HPDE6-E6E7 (cell line): Measurements from ENCODE around the gene DSCAML1.

Experiments
- DNase-seq: peaks from one replicate; pipeline ENCODE4 v3.0.0; 2011; ENCODE audit warnings: missing footprints; ENCODE audit errors: extremely low spot score

DSCAML1 gene

DNA sequence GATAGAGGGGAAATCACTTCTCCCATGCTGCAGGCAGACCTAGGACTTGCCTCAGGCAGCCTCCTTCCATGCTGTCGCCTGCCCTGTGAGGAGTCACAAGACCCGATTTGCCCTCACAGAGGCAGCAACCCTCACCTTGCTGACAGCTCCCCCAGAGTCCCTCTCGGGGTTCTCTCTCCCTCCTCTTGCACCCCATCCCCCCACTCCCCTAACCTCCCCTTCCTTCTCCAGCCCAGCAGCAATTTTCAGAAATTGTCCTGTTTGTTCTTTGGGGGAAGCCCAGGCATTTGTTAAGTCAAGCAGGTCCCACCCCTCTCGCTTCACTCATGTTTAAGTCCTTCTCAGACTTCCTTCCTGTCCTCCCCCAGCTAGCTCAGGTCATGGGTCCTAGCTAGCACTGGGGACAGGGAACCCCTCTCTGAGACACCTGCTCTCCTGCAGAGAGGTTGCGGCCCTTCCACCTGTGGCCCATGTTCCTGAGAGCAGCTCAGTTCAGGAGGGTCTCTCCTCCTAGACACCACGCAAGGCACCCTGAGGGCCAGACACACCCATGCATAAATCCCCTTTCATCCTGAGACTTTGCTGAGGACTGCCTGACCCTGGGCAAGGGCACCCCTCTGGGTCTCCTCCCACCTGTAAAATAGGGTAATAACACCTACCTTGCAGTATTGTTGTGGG lies 33.8 kb upstream of the DSCAML1 start:
- DNase-seq = no peak

- DNase-seq = no peak
These were observed 33.1 kb upstream of the DSCAML1 start for GRCh38 chr11:117830072-117830471.

DNA sequence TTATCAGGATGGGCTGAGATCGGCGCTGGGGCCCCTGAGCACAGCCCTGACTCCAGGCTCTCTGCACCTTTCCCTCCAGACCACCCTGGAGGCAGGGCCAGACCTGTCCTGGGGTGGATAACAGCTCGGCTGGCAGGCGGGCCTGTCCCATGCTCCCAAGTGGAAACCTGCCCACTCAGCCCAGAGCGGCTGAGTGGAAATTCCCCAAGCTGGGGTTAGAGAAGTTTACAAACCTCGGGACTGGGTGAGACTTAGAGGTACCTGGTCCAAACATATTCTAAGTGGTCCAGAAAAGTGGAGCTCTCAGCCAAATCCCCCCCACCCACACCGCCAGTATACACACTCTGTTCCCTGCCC lies 32.3 kb upstream of the DSCAML1 start:
- no peak for DNase-seq

GRCh38 chr11:117828611-117829368 lies 31.8 kb upstream of the DSCAML1 start:
- DNase-seq = peak; percentile 86

GRCh38 chr11:117827521-117828511 lies 30.8 kb upstream of the DSCAML1 start:
- DNase-seq = no peak

DNA sequence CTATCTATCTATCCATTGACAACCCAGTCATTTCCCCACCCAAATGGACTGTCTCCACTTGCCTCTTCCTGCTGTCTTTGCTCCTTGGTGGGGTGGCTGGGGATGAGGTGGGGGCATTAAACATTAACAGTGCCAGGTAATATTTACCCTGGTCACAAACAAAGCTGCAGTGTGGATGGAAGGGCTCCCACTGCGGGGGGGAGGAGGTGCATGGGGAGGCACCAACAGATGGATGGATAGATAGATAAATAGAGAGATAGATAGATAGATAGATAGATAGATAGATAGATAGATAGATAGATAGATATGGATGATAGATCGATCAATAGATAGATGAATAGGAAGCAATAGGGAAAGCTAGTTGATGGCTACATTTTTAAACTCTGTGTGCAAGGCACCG lies 29.8 kb upstream of the DSCAML1 start:
- no peak for DNase-seq

- no peak for DNase-seq
These were observed 29.2 kb upstream of the DSCAML1 start for GRCh38 chr11:117826190-117826570.

DNA sequence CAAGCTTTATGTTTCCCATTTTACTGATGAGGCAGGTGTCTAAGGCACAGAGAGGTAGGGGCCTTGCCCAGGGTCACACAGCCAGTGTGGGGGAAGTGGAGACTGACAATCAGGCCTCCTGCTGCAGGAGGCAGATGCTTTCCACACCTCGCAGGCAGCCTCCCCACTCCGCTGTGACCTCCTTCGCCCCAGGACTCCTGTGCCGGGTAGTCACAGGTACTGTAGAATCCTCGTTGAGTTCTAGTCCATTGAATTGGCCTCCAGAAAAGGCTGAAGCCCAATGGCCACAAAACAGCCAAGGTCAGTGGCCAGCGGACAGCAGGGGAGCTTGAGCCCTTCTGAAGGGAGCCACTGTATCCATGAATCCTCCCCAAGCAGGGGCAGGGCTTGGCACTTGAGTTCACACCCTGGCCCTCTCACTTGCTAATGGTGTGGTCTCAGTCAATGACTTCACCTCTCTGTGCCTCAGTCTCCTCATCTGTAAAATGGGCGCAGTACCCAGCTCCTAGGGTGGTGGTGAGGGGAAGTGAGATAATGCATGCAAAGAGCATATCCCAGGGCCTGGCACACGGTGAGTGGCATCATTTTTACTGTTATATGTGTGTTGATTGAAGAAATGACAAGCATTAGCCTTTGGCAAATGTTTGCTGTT lies 28.6 kb upstream of the DSCAML1 start:
- DNase-seq = no peak

DNA sequence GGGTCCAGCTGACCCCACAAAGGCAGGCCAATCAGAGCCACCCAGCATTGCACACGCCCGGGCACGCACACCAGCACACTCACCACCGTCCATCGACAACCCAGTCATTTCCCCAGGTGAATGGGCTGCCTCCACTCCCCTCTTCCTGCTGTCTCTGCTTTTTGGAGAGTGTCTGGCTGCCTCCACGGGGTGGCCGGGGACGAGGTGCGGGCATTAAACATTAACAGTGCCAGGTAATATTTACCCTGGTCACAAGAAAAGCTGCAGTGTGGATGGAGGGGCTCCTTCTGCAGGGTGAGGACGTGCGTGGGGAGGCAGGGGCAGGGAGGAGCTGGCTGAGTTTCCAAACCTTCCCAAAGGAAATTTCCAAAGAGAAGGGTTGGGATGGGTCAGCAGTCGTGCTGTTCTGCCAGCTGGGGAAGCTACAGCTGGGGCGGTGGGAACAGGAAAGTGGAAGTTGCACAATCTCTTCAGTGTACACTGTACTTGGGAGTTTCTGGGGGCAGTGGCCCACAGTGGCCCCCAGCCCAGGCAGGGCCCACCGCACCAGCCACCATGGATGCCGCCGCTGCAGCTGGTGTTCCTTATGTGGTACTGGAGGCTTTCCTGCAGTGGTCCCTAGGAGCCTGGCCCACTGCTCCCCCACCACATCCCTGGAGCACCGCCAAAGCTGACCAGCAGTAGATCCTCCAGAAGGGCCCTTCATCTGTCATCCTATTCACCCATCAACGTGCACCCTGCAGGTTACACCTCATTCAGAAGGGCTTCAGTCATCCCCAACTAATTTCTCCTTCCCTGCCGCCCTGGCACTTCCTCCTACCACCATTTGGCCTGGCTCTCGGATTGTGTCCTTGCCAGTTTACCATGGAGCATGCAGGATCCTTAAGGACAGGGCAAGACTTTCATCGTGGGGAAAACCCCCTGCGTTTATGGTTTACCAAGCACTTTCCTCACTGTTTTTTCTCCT lies 27.8 kb upstream of the DSCAML1 start, which contains the start of gene FXYD2:
TSS of gene FXYD2 (minus strand) at position 174 of the 967 bp plus-strand sequence. CDS start at position 108, 66 bp downstream.
- no peak for DNase-seq

- DNase-seq = no peak
These were observed 27.0 kb upstream of the DSCAML1 start for GRCh38 chr11:117823946-117824420.

GRCh38 chr11:117823294-117823945 lies 26.4 kb upstream of the DSCAML1 start:
- DNase-seq = no peak

GRCh38 chr11:117822074-117823033 lies 25.3 kb upstream of the DSCAML1 start:
- no peak for DNase-seq

- DNase-seq = no peak
These were observed 24.4 kb upstream of the DSCAML1 start for GRCh38 chr11:117821431-117821830.

GRCh38 chr11:117820516-117820915 lies 23.5 kb upstream of the DSCAML1 start:
- DNase-seq = no peak

DNA sequence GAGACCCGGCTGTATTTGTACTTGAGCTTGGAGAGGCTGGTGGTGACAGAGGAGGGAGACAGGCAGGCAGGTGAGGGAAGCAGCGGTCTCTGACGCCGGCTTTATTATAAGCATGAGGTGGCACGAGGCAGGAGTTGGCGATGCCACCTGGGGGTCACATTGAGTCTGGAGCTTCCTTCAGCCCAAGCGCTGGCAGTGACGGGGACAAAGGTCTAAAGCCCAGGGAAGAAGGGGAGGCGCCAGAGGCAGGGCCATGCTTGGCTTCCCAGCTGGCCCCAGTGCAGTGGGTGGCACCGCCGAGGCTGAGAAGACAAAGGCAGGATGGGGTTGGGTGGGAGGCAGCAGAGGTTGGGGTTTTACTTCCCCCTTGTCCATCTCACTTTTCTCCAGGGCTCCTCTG lies 23.1 kb upstream of the DSCAML1 start:
- no peak for DNase-seq

- peak; percentile 40 for DNase-seq
These were observed 22.4 kb upstream of the DSCAML1 start for GRCh38 chr11:117819096-117820040.
